GM19324 (cell line): ENCODE data around the gene LAIR1.
"Not testable (repeated sequence)": the region's sequence is repeated elsewhere in the genome, so short reads cannot be mapped to it uniquely, and the experiment has no call there.

Source experiments
- ATAC-seq: cut with Tn5 transposase; IDR thresholded peaks from one replicate; pipeline ENCODE4 v1.9.1; 2021; ENCODE audit warnings: mild to moderate bottlenecking, moderate library complexity; ENCODE audit not compliant: unreplicated experiment, low FRiP score

LAIR1 gene

DNA sequence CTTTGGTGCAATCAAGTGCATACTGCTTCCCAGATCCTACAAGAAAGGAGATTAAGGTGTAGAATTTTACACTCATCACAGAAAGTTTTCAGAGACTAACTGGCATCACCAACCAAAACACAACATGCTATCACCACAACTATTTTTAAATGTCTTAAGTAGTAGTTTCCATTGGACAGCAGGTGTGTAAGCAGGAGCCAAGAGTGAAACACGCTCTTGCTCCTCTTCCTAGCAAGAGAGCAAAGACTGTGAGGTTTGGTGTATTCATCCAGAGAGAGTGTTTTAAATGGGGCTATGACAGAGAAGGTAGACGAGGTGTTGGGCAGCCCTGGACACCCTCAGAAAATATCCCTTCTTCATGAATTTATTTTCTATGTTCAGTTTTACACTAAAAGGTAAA lies 13.3 kb downstream of the LAIR1 start:
- ATAC-seq, result no peak

DNA sequence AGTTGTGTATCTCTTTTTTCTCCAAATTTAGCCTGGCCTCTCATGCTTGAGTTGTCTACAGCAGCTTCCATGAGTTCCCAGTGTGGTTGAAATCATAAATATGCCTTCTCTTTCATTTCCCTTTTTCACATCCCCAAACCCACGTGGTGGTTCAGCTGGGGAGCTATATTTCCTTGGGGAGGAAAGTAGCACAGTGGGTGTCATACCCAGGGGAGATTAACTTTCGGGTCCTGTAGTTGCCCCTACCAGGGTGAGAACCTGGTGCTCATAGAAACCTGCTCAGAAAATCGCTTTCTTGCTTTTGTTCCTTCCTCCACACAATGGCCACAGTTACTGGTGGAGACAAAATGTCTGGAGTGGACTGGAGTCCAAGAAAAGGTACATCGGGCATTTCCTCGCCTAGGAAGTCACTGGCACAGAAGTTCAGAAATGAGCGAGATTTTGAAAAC lies 18.8 kb downstream of the LAIR1 start:
- ATAC-seq, result no peak

DNA sequence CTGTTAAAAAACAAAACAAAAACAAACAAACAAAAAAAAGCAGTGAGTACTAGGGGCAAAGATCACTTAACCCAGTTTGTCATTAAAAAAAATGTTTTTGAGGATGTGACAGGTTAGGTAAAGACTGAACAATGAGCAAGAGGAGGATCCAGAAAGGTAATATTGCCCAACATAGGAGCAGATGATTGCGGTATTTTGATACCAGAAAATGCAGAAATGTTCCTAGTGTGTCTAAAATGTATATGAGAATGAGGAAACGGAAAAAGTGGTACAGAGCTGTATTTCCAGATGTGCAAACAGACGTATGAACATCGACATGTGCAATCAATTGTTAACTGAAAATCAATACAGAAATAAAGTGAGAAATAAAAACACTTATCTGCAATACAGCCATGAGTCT lies 20.9 kb downstream of the LAIR1 start:
- no peak for ATAC-seq

GRCh38 chr19:54341295-54341694 lies 23.4 kb downstream of the LAIR1 start:
- no peak for ATAC-seq

DNA sequence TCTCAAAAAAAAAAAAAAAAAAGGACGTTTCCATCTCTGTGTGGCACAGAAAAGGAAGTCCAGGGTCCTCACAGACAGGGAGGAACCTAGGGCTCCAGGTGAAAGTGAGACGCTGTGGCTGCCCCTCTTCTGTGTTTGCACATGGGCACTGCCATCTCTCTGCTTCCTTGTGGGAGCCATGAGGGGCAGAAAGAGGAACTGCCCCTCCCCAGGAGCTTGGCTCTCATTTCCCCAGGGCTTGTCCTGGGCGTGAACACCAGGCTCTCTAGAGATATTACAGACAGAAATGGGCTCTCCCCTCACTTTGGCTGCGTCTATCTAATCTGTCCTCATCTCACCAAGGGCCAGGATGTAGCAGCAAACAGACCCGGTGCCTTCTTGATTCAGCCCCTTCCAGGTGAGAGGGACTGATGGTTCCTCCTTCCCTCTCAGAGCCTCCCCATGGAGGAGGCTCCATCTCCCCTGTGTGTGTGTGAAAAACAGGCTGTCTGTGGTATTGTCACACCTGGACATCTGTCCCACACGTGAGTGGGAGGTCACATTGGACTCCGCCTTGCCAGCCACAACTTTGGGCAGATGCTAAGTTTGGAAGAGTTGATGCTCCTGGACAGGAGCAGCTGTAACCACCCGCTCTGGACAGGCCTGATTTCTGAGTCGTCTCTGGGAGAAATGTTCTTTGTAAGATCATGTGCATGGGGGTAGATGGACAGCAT lies 24.9 kb downstream of the LAIR1 start:
- ATAC-seq, result no peak

- ATAC-seq, result no peak
These were observed 26.2 kb downstream of the LAIR1 start for GRCh38 chr19:54338521-54338920.

DNA sequence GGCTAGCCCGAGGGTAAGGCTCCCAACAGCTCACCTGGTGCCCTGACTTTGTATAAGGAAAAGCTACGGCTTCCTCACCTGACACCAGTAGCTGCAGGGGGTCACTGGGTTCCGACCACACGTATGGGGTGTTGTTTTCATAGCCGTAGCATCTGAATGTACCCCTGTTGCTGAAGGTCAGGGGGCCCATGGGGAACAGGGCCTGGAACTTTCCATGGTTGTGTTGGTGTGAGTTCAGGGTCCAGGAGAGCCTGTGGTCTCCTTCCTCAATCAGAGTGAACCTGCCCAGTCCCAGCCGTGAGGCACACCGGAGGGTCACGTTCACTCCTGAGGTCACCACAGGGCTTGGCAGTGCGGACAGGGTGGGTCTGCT lies 26.9 kb downstream of the LAIR1 start:
- no peak for ATAC-seq

DNA sequence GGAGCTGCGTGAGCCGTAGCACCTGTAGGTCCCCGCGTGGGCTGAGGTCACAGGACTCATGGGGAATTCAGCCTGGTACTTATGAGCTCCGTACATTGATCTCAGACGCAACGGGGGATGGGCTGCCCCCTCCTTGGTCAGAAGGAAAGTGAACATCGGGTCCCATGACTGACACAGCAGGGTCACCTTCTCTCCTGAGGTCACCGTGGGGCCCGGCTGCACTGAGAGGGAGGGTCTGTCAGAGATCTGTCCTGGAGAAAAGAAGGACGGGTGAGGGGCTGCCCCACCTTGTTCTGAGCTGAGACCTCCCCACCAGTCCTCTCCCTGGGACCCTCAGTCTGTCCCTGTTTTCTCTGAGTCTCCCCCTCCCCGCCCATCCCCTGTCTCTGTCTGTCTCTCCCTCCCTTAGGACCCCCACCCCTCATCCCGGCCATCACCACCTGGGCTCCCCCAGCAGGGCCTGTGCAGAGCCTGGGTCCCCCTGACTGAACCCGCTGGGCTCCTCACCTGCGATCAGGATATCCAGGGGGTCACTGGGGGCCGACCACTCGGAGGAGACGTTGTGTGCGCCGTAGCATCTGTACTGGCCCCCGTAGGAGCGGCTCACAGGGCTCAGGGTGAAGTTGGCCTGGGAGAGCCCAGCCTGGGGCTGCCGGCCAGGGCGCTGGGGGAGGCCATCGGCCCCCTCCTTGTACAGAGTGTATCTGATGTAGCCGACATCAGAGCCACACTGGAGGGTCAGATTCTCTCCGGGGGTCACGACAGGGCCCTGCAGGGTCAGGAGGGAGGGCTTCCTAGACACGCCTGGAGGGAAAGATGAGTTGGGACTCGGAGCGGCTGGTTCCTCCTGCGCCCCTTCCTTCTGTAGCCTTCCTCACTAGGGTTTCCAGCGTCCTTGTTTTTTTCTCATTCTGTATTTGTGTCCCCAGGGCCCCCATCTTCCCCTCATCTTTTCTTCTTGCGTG lies 27.6 kb downstream of the LAIR1 start:
- ATAC-seq, result no peak

DNA sequence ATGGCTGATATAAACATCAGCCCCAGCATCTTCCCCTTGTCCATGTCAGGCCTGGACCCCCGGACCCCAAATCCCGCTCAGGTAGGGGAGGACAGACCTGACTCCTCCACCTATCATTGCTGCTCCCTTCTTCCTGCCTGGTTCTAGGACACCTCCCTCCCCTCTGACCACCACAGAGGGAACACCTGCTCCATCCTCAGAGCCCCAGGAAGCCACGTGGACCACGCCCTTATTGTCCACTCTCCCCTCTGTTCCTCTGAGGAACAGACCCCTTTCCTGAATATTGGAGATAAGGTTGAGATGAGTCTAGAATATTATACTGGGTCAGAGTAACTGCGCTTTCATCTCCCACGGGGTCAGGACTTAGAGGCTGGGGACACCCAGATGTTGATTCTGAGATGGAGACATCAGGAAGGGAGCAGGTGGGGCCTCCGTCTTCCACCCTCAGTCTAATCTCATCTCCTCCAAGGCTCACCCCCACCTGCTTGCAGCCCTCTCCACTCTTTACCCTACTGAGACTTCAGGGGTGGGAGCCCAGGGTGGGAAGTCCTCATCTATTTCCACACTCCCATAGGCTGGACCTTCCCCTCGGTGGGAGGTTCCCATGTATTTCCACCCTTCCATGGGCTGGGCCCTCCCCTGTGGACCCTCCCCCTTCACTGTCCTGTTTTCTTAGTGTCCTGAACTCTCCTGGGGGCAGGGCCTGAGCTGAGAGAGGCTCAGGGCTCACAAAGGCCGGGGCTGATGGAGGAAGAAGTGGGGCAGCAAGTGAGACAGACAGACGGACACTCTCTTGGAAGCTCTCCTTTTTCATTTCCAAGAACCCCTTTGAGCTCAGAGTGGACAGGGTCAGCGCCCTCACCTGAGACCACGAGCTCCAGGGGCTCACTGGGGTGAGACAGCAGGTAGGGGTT lies 28.5 kb downstream of the LAIR1 start:
- ATAC-seq, result no peak

GRCh38 chr19:54335164-54335563 lies 29.6 kb downstream of the LAIR1 start:
- no peak for ATAC-seq

- no peak for ATAC-seq
These were observed 31.0 kb downstream of the LAIR1 start for GRCh38 chr19:54333586-54334298.

DNA sequence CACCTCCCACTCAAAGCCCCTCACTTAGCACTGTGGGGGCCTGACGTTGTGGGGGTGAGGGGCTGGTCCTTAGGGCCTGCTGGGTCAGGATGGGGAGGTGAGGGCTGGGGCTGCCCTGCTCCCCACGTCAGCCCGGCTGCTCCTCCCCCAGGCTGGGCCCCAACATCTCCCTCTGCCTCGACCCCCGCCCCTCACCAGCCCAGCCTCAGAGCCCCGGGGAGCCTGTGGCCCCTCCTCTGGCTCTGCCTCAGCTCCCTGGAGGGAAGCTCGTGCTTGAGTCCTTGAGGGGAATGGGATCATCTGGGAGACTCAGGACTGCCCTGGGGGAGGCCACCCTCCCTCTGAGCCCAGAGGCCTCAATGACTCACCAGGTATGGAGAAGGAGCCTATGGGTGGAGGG lies 32.6 kb downstream of the LAIR1 start:
- ATAC-seq, result no peak

GRCh38 chr19:54331626-54332025 lies 33.1 kb downstream of the LAIR1 start:
- ATAC-seq, result no peak

DNA sequence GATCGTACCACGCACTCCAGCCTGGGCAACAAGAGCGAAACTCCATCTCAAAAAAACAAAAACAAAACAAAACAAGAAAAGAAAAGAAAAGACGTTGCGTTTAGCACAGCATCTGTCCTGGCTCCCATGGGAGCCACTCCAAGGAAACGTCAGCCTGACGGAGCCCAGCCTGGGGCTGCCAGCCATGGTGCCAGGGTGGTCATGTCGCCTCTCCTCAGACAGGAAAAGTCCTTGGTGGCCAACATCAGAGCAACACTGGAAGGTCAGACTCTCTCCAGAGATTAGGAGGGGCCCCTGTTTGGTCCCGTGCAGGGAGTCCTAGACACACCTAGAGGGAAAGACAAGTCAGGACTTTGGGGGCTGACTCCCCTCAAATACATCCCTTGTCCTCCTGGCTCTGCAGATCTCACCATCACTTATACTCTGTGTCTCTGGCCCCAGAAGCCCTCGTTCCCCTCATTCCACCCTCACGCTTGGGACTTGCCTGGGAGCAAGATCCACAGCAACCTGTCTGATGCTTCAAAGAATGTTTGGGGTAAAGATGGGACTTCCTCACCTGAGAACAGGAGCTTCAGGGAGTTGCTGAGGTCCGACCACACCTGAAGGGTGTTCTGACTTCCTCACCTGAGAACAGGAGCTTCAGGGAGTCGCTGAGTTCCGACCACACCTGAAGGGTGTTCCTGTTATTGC lies 35.1 kb downstream of the LAIR1 start:
- ATAC-seq, result no peak

DNA sequence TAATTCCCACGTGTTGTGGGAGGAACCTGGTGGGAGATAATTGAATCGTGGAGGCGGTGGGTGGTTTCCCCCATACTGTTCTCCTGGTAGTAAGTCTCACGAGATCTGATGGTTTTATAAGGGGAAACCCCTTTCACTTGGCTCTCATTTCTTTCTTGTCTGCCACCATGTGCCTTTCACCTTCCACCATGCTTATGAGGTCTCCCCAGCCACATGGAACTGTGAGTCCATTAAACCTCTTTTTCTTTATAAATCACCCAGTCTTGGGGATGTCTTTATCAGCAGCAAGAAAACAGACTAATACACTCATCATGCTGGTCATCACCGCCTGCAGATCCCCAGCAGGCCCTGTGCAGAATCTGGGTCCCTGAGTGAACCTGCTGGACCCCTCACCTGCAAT lies 36.0 kb downstream of the LAIR1 start:
- ATAC-seq, result not testable (repeated sequence)

- ATAC-seq, result no peak
These were observed 39.1 kb downstream of the LAIR1 start for GRCh38 chr19:54325631-54326030.

- ATAC-seq, result no peak
These were observed 39.5 kb downstream of the LAIR1 start for GRCh38 chr19:54325194-54325621.

DNA sequence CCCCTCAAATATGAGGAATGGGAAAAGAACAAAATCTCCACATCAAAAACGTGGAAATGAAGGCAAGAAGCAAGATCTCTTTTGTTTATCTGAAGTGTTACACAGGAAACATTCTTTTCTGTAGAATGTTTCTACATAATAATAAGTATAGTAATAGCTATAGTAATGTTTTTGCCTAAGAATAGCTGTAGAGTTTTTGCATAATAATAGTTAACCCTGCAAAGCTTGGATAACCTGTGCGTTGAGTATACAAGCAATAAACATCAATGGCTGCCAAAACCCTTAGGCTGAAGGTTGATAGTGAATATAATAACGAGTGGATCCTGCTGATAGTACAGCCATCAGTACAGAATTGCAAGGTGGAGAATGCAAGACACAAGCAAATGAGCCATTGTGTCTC lies 40.7 kb downstream of the LAIR1 start:
- no peak for ATAC-seq

- not testable (repeated sequence) for ATAC-seq
These were observed 41.8 kb downstream of the LAIR1 start for GRCh38 chr19:54322934-54323333.
